HG03196 (cell line): ENCODE data around the gene MAST4.

ENCODE experiments used
- ATAC-seq: cut with Tn5 transposase; IDR thresholded peaks from one replicate; pipeline ENCODE4 v1.9.1; 2021; ENCODE audit not compliant: unreplicated experiment

MAST4 gene

GRCh38 chr5:67195406-67196275 is 599.4 kb downstream of the MAST4 start:
- no peak for ATAC-seq

- no peak for ATAC-seq
Measured at GRCh38 chr5:67196537-67197059, 600.4 kb downstream of the MAST4 start, which contains the start of gene CD180. TSS of gene CD180 (minus strand) at chr5:67196799. CDS start at chr5:67196641, 158 bp downstream.

- no peak for ATAC-seq
Measured at GRCh38 chr5:67197536-67197935, 601.3 kb downstream of the MAST4 start.

- no peak for ATAC-seq
Measured at GRCh38 chr5:67198917-67199316, 602.7 kb downstream of the MAST4 start.

DNA sequence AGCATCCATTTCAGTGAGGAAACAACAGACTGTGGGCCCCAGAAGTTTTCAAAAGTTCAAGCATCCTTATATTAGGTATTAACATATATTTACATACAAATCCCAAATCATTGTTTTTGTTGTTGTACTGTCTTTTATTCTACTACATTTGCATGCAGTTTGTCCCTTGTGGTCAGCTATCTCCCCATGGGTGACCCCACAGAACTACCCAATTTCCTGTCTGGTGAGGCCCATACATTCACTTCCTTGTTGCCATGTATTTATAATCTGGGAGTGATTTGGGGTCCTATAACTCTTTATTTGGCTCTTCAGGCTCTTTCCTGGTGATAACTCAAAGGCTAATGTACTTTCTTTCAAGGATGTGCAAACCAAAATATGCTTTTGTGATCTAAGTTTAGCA is 603.7 kb downstream of the MAST4 start:
- no peak for ATAC-seq

- ATAC-seq: no peak
Measured at GRCh38 chr5:67200809-67201562, 604.8 kb downstream of the MAST4 start.

DNA sequence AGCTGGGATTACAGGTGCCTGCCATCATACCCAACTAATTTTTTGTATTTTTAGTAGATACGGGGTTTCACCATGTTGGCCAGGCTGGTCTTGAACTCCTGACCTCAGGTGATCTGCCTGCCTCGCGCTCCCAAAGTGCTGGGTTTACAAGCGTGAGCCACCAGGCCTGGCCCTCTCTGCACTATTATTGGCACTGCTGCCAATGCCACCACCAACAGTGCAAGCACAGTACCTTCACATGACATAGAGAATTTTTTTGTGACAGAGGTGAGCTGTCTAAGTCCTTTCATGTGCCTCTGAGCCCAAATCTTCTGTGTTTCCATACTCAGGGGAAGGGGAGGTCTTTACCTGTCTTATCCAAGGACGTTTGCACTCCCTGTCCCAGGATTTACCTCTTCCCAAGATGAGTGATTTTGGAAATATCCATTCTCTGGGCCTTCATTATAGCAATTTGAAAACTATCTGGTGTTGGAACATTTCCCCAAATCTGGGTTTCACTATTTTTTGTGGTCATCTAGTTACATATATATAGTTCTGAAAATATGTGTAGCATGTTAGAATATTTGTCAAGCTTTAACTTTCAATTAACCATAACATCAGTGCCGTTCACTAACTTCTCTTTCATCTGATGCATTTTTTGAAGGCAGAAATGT is 605.8 kb downstream of the MAST4 start:
- no peak for ATAC-seq

DNA sequence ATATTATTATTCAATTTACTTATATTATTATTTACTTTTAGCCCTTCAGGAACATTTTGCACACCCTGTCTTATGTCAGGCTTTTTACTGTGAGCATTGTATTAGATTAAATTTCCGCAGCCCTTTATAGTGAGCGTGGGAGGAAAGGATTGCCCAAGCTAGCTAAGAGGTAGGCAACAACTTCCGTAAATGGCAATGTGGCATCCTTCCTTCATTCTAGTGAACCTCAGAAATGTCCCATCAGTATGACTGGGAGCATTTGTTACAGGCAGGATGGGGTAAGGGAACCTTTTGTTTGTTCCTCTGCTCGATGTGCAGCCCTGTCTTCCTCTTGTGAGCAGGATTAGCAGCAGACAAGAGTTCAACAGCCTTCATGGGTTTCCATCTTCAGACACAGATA is 606.6 kb downstream of the MAST4 start:
- ATAC-seq: no peak

DNA sequence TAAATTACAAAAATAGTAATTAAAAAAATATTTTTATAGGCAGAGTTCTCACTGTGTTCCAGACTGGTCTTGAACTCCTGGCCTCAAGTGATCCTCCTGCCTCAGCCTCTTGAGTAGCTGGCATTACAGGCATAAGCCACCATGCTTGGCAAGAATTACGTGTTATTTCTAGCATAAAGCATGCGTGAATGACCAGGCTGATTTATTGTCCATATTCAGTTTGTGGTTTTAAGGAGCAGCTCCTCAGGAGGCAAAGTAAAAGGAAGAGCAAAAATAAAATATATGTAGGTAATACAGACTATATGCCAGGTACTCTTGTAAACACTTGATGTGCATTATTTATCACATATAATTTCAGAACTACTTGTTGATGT is 607.5 kb downstream of the MAST4 start:
- no peak for ATAC-seq

DNA sequence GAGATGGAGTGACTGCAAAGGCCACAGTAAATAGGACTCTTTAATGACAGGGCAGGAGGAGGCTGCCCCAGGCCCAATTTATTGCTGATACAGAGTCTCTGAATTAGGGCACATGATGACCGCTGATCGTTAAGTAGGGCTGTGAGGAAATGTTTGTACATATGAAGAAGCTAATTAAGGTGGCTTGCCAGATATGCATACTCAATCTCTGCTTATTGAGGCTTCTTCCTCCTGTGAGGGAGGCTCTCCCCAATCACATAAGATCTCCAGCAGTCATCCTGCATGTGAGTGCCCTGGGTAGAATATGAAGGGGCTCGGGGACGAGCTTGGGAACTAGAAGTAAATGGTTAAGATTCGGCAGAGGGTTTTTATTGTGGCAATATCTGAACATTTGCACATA is 608.6 kb downstream of the MAST4 start:
- ATAC-seq: no peak

DNA sequence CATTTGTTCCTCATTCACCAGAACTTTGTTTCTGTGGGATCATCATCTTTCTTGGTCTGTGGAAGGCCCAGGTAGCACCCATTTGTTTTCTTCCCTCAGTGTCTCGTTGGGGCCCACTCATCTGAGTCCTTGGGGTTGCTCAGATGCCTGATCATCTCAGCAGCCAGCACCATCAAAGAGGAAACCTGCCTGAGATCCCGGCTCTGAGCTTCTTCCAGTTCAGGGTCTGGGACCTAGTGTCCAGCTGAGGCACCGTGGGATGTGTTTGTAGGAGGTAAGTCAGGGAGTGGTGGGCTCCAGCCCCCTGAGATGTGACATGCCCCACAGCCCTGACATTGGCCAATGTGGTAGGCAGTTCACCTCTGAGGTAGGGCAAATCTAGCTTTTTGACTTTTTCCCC is 609.8 kb downstream of the MAST4 start:
- no peak for ATAC-seq

GRCh38 chr5:67206461-67206860 is 610.3 kb downstream of the MAST4 start:
- peak; percentile 52 for ATAC-seq

DNA sequence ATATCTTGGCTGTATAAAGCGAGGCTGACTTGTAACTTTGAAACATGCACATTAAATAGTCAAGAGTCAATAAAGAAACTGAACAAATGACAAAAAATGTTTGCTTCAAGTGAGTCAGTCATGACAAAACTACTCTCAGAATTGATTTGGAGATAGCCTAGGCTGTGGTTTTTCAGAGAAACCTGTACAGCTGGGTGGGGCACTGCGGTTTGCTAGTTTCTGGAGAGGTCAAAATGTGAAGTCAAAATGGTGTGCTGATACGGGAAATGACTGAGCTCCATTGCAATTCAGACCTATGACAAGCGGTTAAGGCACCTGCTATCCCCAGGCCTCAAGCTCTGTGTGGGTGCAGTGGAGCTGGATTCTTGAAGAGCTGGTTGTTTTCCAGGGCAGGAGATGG is 610.7 kb downstream of the MAST4 start:
- ATAC-seq: peak; percentile 81

DNA sequence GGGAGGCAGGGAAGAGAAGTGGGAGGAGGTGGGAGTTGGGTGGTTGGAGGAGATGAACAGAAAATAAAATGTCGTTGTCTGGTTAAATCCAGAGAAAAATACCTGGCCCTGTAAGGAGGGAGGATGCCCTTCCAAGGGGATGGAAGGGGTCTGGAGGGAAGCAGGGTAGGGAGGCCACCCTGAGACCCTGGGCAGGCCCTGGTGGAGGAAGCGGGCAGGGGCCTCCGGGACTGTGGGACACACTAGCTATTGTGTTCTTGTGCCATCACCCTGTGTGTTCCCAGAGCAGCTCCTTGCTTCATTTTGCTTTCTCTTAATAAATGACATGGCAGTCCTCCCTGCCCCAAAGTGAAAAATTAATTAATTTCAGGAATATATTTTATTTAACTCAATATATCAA is 612.2 kb downstream of the MAST4 start:
- ATAC-seq: no peak

DNA sequence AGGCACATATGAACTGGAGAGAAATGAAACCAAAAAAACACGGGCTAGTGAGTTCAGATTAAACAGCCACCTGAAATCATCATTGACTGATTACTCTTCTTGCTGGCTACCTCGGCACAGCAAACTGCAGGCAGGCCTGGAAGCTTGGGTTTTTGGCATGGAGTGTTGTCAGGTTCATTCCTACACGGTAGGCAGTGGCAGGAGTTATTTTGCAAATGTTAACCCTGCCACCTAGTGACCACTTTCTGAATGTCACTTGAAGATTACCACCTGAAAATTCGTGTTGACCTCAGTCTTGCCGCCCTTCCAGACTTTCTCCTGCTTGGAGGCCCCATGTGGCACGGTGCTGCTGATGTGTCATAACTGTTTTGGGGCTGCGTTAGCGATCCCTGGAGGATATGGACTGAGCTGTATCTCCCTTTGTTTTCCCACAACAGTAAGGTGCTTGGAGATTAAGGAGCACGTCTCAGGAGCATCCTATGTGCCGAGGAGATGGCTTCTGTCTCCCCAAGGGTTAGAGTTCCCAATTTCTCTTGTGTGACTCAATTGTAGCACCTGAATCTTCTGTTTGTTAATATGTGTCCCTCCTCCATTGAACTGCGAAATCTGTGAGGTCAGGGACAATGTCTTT is 613.1 kb downstream of the MAST4 start:
- peak; percentile 27 for ATAC-seq

- ATAC-seq: no peak
Measured at GRCh38 chr5:67211926-67212325, 615.7 kb downstream of the MAST4 start.

DNA sequence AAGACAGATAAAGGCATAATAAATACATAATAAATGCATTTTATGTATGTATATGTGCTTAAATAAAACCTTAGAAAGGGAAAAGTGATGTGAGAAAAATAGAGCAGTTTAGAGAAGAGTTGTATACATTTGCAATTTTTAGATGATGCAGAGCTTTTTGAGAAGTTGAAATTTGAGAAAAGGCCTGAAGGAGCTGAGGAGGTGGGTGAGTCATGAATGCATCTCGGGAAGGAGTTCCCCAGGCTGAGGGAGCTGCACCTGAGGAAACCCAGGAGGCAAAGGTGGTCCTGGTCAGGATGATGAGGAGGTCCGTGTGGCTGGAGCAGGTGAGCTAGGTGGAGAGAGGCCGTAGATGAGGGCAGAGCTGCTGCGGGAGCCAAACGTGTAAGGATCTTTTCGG is 617.8 kb downstream of the MAST4 start:
- ATAC-seq: no peak

GRCh38 chr5:67214707-67215447 is 618.7 kb downstream of the MAST4 start:
- ATAC-seq: no peak

DNA sequence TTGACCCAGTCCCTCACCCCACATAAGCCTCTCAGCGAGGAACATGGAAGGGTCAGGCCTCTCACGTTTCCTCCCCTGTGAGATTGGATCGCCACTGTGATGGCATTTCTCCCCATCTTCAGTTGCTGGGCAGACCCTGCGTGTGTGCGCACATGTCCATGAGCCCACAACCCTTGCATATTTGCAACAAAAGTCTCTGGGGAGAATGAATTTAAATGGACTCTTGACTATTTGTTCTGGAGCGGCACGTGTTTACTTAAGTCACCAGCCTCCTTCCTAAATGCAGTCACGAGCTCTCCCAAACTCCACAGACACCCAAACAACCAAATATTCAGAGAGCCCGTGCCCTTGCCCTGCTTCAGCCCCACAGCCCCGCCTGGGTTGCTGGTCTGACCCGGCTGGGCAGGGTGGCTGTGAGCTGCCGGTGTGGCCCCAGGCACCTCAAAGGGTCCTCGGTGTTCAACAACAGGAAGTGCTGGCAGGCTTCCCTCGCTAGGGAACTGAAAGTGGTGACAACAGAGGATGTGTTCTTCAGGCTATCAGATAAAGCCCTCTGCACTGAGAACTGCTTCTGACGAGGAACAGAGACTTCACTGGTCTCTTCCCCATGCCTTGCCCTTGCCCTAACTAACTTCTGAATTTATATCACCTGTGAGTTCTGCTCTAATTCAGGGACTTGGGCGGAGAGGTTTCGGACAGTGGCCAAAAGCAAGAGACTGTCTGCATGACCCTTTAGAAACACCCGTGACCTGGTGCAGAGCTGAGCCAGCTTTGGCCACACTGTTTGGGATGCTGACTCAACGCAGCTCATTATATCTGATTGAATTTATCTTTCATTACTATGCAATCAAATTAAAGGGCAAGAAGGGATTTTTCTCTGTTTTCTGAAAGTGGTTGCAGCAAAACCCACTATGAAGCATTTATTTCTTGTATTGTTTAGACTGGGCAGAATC is 619.6 kb downstream of the MAST4 start:
- ATAC-seq: peak; percentile 99
